ENCODE measurements around the gene RPL36A.

Gene RPL36A

GRCh38 chrX:101370888-101371504 lies 19.8 kb upstream of the RPL36A start:
- in situ Hi-C loops (cut with MboI; ENCODE audit: low sequenced_read_pairs, unreplicated experiment), result no loop called here

GRCh38 chrX:101377547-101377946 lies 13.3 kb upstream of the RPL36A start:
- TF ChIP-seq CTCF (IDR thresholded peaks at IDR 0.05; ENCODE audit: borderline replicate concordance, control extremely low read depth, extremely low read depth, insufficient read depth, missing control alignments), result no peak
- in situ Hi-C loops (cut with MboI; ENCODE audit: low sequenced_read_pairs, unreplicated experiment), result no loop called here
- no peak for DNase-seq (ENCODE audit: low spot score)

More at GRCh38 chrX:101370888-101371504, 19.8 kb upstream of the RPL36A start:
- no peak for TF ChIP-seq CTCF (IDR thresholded peaks at IDR 0.05; ENCODE audit: borderline replicate concordance, control extremely low read depth, extremely low read depth, insufficient read depth, missing control alignments)
- no peak for DNase-seq (ENCODE audit: low spot score)

DNA sequence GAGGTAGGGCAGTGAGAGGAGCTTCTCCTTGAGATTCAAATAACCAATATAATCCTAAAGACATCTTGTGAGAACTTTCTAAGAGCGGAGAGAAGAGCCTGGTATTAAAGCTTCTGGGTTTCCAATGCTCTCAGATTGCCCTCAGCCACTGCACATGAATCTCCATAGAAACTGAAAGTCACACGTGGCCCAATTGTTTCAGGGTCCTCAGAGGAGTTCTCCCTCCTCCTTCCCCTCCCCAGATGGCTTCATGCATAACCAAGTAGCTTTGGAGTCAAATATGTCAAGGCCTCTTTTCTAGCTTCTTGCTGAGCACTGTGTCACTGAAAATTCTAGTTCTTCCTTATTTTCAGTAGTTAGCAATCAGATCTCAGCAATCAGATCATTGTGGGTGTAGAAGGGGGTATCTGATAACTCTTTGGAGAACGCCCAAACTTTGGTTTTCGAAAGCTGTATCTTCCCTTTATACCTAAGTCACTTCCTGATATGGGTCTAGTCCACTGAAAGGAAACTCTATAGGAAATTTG lies 7.1 kb upstream of the RPL36A start:
- in situ Hi-C loops (cut with MboI; ENCODE audit: low sequenced_read_pairs, unreplicated experiment), result no loop called here
- TF ChIP-seq CTCF (IDR thresholded peaks at IDR 0.05; ENCODE audit: borderline replicate concordance, control extremely low read depth, extremely low read depth, insufficient read depth, missing control alignments), result no peak
- DNase-seq (ENCODE audit: low spot score), result peak; percentile 41

DNA sequence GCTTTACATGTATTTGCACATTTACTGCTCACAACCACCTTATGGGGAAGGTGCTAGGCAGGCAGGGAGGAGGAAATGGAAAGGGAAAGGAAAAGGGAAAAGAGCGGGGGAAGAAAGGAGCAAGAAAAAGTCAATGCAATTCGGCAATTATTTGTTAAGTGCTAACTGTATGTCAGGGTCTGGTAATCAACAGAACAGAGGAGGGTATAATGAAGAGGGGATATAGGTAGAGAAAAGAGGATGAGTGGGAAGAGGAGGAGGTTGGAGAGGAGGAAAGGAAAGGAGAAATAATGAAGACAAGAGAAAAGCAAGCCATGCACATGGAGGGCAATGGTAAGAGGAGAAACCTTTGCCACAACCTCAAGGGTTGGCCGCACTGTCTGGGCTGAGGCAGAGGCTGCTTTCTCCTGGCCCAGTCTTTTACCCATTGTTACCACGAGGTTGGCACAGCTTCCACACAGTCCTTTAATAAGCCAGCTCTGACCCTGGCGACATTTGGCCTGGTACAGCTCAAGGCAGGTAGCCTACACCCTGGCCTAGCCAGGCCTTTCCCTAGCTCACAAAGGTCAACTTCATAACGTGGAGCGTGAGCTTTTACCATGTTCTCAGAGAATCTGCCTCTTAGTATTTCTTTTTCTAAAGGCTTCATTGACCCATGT lies 5.7 kb upstream of the RPL36A start:
- no peak for TF ChIP-seq CTCF (IDR thresholded peaks at IDR 0.05; ENCODE audit: borderline replicate concordance, control extremely low read depth, extremely low read depth, insufficient read depth, missing control alignments)
- in situ Hi-C loops (cut with MboI; ENCODE audit: low sequenced_read_pairs, unreplicated experiment), result no loop called here
- no peak for DNase-seq (ENCODE audit: low spot score)

DNA sequence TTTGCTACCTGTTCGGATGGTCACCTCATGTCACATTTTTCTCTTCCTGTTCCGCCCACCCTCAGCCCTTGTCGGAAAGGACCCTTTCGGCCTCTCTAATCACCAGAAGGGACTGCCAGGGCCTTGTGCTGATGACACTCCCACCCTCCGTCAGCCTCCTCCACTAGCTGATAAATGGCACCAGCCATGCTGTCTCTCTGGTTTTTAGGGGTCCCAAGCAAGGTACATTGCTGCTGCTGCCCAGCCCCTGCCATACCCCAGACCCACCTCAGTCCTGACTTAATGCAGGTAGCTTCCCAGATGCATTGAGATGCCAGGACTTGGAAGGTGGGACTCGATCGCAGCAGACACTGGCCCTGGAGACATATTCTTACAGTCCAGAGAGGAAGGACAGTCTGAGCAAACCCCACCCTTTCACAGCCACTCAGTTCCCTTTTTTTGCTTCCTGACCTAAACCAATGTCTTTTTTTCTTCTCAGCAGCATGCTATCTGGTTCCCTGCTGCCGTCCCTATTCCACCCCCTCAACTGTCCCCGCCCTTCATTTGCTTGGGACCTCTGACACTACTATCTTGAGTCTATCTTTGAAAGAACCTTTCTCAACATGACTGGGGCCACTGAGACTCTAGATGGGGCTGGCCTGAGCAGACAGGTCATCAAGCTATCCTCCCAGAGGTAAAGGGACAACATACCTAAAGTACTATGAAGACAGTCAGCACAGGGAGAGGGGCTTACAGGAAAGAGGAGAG lies 4.8 kb upstream of the RPL36A start, which contains the start of gene BTK:
BTK (minus strand) TSS at position 397 of the 747 bp plus-strand sequence. CDS start 10,907 bp downstream, outside the sequence.
- no peak for TF ChIP-seq CTCF (IDR thresholded peaks at IDR 0.05; ENCODE audit: borderline replicate concordance, control extremely low read depth, extremely low read depth, insufficient read depth, missing control alignments)
- in situ Hi-C loops (cut with MboI; ENCODE audit: low sequenced_read_pairs, unreplicated experiment), result no loop called here
- peak; percentile 62 for DNase-seq (ENCODE audit: low spot score)

DNA sequence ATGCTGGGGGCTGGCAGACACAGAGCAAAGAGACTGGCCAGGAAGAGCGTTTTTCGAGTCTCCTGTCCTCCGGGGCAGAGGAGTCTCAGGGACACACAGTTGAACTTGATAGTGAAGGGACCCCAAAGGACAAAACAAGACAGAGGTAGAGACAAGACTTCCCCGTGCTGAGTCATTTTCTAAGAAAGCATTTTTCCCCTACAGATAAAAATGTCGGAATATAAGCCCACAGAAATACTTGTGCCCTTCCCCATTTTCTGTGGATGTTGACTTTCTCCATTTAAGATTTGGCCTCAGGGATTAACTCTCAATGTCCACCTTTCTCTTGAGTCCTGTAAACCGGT lies 4.3 kb upstream of the RPL36A start:
- in situ Hi-C loops (cut with MboI; ENCODE audit: low sequenced_read_pairs, unreplicated experiment), result no loop called here
- TF ChIP-seq CTCF (IDR thresholded peaks at IDR 0.05; ENCODE audit: borderline replicate concordance, control extremely low read depth, extremely low read depth, insufficient read depth, missing control alignments), result no peak
- DNase-seq (ENCODE audit: low spot score), result no peak

All from GM13976 (cell line).